ENCODE results near the gene STK25.
"Not testable (repeated sequence)": the region's sequence is repeated elsewhere in the genome, so short reads cannot be mapped to it uniquely, and the experiment has no call there.

The STK25 gene

GRCh38 chr2:241519669-241520068 is 11.3 kb upstream of the STK25 start:
- no peak for FAIRE-seq
- DNase-seq (ENCODE audit: insufficient read length): no peak
- TF ChIP-seq TAF1 (IDR thresholded peaks at IDR 0.05; ENCODE audit: borderline replicate concordance, low read depth, low read length) (no peak), POLR2A (IDR thresholded peaks at IDR 0.05; ENCODE audit: low read depth, low read length) (no peak), POLR2AphosphoS5 (IDR thresholded peaks at IDR 0.05; ENCODE audit: low read depth, low read length) (no peak)

DNA sequence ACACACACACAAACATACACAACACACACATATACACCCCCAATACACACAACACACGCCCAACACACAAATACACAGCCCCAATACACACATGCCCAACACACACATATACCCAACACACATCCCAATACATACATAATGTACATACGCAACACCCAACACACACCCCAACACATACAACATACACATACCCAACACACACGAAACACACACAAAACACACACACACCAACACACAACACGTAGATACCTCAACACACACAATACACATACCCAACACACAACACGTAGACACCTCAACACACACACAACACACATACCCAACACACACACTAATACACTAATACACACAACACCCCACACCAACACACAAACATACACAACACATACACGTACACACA is 8.9 kb upstream of the STK25 start:
- TF ChIP-seq TAF1 (IDR thresholded peaks at IDR 0.05; ENCODE audit: borderline replicate concordance, low read depth, low read length): no peak
- no peak for TF ChIP-seq POLR2A (IDR thresholded peaks at IDR 0.05; ENCODE audit: low read depth, low read length)
- no peak for TF ChIP-seq POLR2AphosphoS5 (IDR thresholded peaks at IDR 0.05; ENCODE audit: low read depth, low read length)
- DNase-seq (ENCODE audit: insufficient read length) (no peak), FAIRE-seq (no peak)

- DNase-seq (ENCODE audit: insufficient read length): no peak
- TF ChIP-seq POLR2AphosphoS5 (IDR thresholded peaks at IDR 0.05; ENCODE audit: low read depth, low read length) (no peak), POLR2A (IDR thresholded peaks at IDR 0.05; ENCODE audit: low read depth, low read length) (no peak), TAF1 (IDR thresholded peaks at IDR 0.05; ENCODE audit: borderline replicate concordance, low read depth, low read length) (no peak)
- FAIRE-seq: no peak
Observed at GRCh38 chr2:241516520-241516965, 8.2 kb upstream of the STK25 start.

- FAIRE-seq: peak; percentile 60
- peak; percentile 37 for DNase-seq (ENCODE audit: insufficient read length)
- TF ChIP-seq TAF1 (IDR thresholded peaks at IDR 0.05; ENCODE audit: borderline replicate concordance, low read depth, low read length) (no peak), POLR2AphosphoS5 (IDR thresholded peaks at IDR 0.05; ENCODE audit: low read depth, low read length) (no peak)
Observed at GRCh38 chr2:241514986-241515737, 6.8 kb upstream of the STK25 start.

DNA sequence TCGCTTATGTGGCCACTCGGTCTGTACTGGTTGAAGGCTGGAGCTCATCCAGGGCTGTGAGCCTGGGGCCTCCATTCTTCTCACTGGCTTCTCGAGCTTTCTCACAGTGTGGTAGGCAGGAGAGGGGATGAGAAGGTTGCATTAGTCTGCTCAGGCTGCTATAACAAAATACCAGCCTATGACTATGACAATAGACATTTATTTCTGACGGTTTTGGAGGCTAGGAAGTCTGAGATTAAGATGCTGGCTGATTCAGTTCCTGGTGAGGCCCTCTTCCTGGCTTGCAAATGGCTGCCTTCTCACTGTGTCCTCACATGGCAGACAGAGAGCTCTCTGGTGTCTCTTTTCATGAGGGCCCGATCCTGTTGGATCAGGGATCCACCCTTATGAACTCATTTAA is 6.2 kb upstream of the STK25 start:
- no peak for TF ChIP-seq POLR2A (IDR thresholded peaks at IDR 0.05; ENCODE audit: low read depth, low read length)
- no peak for TF ChIP-seq POLR2AphosphoS5 (IDR thresholded peaks at IDR 0.05; ENCODE audit: low read depth, low read length)
- no peak for TF ChIP-seq TAF1 (IDR thresholded peaks at IDR 0.05; ENCODE audit: borderline replicate concordance, low read depth, low read length)
- FAIRE-seq (no peak), DNase-seq (ENCODE audit: insufficient read length) (no peak)

- FAIRE-seq: no peak
- DNase-seq (ENCODE audit: insufficient read length): no peak
- TF ChIP-seq POLR2AphosphoS5 (IDR thresholded peaks at IDR 0.05; ENCODE audit: low read depth, low read length) (no peak), TAF1 (IDR thresholded peaks at IDR 0.05; ENCODE audit: borderline replicate concordance, low read depth, low read length) (no peak), POLR2A (IDR thresholded peaks at IDR 0.05; ENCODE audit: low read depth, low read length) (no peak)
Observed at GRCh38 chr2:241511091-241511741, 2.8 kb upstream of the STK25 start.

DNA sequence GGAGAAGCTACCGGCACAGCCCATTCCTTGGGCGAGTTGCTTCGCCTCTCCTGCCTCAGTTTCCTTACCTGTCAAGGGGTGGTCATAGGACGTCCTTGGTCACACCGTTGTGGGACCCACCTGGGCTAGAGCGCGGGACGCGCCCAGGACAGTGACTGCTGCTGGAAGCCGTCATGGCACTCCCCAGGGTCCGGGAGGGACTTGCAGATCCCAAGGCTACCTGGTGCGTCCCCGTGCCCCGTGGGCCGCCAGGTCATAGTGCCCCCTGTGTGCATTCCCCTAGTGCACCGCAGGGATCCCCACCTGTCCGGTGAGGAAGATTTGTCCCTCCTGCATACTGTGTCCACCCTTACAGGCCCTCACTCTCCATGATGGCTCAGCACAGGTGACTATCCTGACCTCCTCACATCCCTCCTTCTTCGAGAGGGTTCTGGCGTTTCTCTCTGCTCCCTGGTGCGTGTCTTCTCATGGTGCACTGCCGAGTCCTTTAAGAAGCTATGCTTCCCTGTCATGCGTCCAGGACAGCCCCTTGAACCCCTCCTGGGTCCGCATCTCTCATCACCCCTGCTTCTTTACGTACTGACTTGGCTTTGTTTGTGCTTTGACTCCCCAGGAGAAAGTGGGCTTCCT is 886 bp upstream of the STK25 start:
- no peak for TF ChIP-seq TAF1 (IDR thresholded peaks at IDR 0.05; ENCODE audit: borderline replicate concordance, low read depth, low read length)
- TF ChIP-seq POLR2AphosphoS5 (IDR thresholded peaks at IDR 0.05; ENCODE audit: low read depth, low read length): no peak
- TF ChIP-seq POLR2A (IDR thresholded peaks at IDR 0.05; ENCODE audit: low read depth, low read length): no peak
- no peak for DNase-seq (ENCODE audit: insufficient read length)

GRCh38 chr2:241507430-241508239 is 749 bp downstream of the STK25 start:
- TF ChIP-seq POLR2A (IDR thresholded peaks at IDR 0.05; ENCODE audit: low read depth, low read length) (peak; percentile 46; the same call in 1 of the 2 replicates), POLR2AphosphoS5 (IDR thresholded peaks at IDR 0.05; ENCODE audit: low read depth, low read length) (no peak), TAF1 (IDR thresholded peaks at IDR 0.05; ENCODE audit: borderline replicate concordance, low read depth, low read length) (no peak)
- FAIRE-seq (peak; percentile 46), DNase-seq (ENCODE audit: insufficient read length) (peak; percentile 69)

More for the DNA sequence above, 886 bp upstream of the STK25 start:
- FAIRE-seq: peak; percentile 62

DNA sequence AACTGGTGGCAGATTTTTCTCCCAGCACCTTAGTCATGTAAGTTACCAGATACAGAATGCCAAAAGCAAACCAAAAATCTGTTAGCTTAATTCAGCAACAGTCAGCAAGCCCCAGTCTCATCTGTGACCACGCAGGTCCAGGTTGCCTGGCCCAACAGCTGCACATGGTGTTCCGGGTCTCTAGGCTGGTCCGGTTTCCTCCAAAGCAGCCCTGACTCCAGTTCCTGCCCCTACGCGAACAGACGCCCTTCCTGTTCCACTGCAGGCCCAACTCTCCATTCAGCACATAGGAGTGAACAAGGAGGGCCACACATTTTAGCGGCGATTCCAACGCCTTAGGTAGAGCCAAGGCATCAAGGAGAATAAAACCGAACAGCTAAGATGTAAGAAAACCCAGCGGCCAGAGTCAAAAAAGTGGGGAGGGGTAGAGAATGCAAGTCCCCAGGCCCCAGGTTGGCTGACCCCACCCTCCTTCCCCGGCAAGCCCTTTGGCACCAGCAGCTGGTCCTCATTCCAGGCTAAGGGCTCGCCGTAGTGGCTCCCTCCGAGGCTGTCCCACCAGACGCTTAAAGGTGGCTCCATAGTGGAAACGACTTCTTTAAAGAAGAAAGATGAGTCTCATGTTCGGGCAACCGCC is 1.5 kb downstream of the STK25 start:
- DNase-seq (ENCODE audit: insufficient read length) (no peak), FAIRE-seq (no peak)
- TF ChIP-seq POLR2AphosphoS5 (IDR thresholded peaks at IDR 0.05; ENCODE audit: low read depth, low read length): no peak

DNA sequence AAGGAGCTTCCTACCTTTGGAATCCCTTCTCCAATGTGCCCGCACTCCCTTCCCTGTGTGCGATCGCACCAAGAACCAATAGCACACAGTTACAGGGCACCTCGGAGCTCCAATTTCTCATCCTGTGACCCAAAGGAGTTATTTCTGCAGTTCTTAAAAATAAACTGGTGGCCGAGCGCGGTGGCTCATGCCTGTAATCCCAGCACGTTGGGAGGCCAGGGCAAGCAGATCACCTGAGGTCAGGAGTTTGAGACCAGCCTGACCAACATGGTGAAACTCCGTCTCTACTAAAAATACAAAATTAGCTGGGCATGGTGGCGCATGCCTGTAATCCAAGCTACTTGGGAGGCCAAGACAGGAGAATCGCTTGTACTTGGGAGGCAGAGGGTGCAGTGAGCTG is 2.1 kb downstream of the STK25 start:
- not testable (repeated sequence) for FAIRE-seq

GRCh38 chr2:241505781-241506201 is 2.6 kb downstream of the STK25 start:
- no peak for DNase-seq (ENCODE audit: insufficient read length)
- TF ChIP-seq POLR2AphosphoS5 (IDR thresholded peaks at IDR 0.05; ENCODE audit: low read depth, low read length) (no peak), TAF1 (IDR thresholded peaks at IDR 0.05; ENCODE audit: borderline replicate concordance, low read depth, low read length) (no peak), POLR2A (IDR thresholded peaks at IDR 0.05; ENCODE audit: low read depth, low read length) (no peak)

More for the DNA sequence above, 2.1 kb downstream of the STK25 start:
- not testable (repeated sequence) for DNase-seq (ENCODE audit: insufficient read length)

More at GRCh38 chr2:241505781-241506201, 2.6 kb downstream of the STK25 start:
- FAIRE-seq: no peak
